HepG2 (cell line): ENCODE data around the gene OARD1. TPM values are rescaled to one million over a fixed set of nuclear protein-coding genes. Genes with fewer than 3 reads are reported as not detected.

Experiments
- BHLHE40 ChIP-seq: IDR thresholded peaks from 2 replicates; pipeline ENCODE4 v1.6.1; 2011; ENCODE audit warnings: low read length, improper control_type of control experiment
- DMTF1 ChIP-seq: sonication (generic); formaldehyde crosslinking; IDR thresholded peaks from 2 replicates; pipeline ENCODE4 v1.4.0; 2020; ENCODE audit warnings: mild to moderate bottlenecking, missing genetic modification reagents
- HNRNPLL ChIP-seq: fragments of 200-400 bp; formaldehyde crosslinking; IDR thresholded peaks from 2 replicates; pipeline ENCODE4 v1.6.1; 2017; ENCODE audit warnings: mild to moderate bottlenecking, low read depth, low read length; ENCODE audit not compliant: poor library complexity, severe bottlenecking
- IKZF5 ChIP-seq: IDR thresholded peaks from 2 replicates; pipeline ENCODE4 v1.6.1; 2018; ENCODE audit warnings: missing genetic modification reagents, mild to moderate bottlenecking, missing compliant biosample characterization
- LCORL ChIP-seq, 2 experiments: fragments of 450-650 bp in 1 of 2; sonication (generic) in 1 of 2; formaldehyde crosslinking in 1 of 2; IDR thresholded peaks; 2 replicates each; pipeline versions ENCODE4 v1.5.0 to v1.6.1; 2017 to 2020; ENCODE audit warnings: antibody characterized with exemption in 1 of 2, missing genetic modification reagents in 1 of 2
- MAFK ChIP-seq, 2 experiments: IDR thresholded peaks in 1 of 2; conservative IDR thresholded peaks in 1 of 2; 2 replicates each; pipeline ENCODE4 v1.6.1; 2011; ENCODE audit warnings: improper control_type of control experiment in 2 of 2, low read length in 2 of 2
- MLX ChIP-seq: IDR thresholded peaks from 2 replicates; pipeline ENCODE4 v1.6.1; 2016
- MYNN ChIP-seq: sonication (generic); formaldehyde crosslinking; IDR thresholded peaks from 2 replicates; pipeline ENCODE4 v1.4.0; 2020; ENCODE audit warnings: mild to moderate bottlenecking, low read depth, missing genetic modification reagents
- NCOA2 ChIP-seq: sonication (generic); formaldehyde crosslinking; IDR thresholded peaks from 2 replicates; pipeline ENCODE4 v1.8.0; 2022; ENCODE audit warnings: inconsistent platforms
- NKX3-1 ChIP-seq: sonication (generic); formaldehyde crosslinking; IDR thresholded peaks from 2 replicates; pipeline ENCODE4 v1.5.0; 2020; ENCODE audit warnings: missing genetic modification reagents
- NR2C2 ChIP-seq: sonication (generic); formaldehyde crosslinking; IDR thresholded peaks from 2 replicates; pipeline ENCODE4 v1.4.0; 2020; ENCODE audit warnings: missing genetic modification reagents, mild to moderate bottlenecking, moderate library complexity, borderline replicate concordance
- NR2F2 ChIP-seq: IDR thresholded peaks from 2 replicates; pipeline ENCODE4 v1.6.1; 2012; ENCODE audit warnings: low read depth, inconsistent platforms, borderline replicate concordance
- SOX6 ChIP-seq, 2 experiments: fragments of 450-650 bp in 1 of 2; sonication (generic) in 1 of 2; formaldehyde crosslinking in 1 of 2; IDR thresholded peaks; 2 replicates each; pipeline versions ENCODE4 v1.4.0 to v1.6.1; 2017 to 2020; ENCODE audit warnings: antibody characterized with exemption in 1 of 2, mild to moderate bottlenecking in 1 of 2, missing genetic modification reagents in 1 of 2
- SP5 ChIP-seq: IDR thresholded peaks from 2 replicates; pipeline ENCODE4 v1.6.1; 2016; ENCODE audit warnings: low read depth, borderline replicate concordance
- SRF ChIP-seq: IDR thresholded peaks from 2 replicates; pipeline ENCODE4 v1.6.1; 2011; ENCODE audit warnings: mild to moderate bottlenecking, low read depth, low read length, moderate library complexity
- TSC22D2 ChIP-seq: sonication (generic); formaldehyde crosslinking; IDR thresholded peaks from 2 replicates; pipeline ENCODE4 v1.5.1; 2020; ENCODE audit warnings: missing genetic modification reagents, mild to moderate bottlenecking, borderline replicate concordance
- ZNF224 ChIP-seq: sonication (generic); formaldehyde crosslinking; IDR thresholded peaks from 2 replicates; pipeline ENCODE4 v1.5.0; 2020; ENCODE audit warnings: mild to moderate bottlenecking, missing genetic modification reagents
- ZNF234 ChIP-seq: sonication (generic); formaldehyde crosslinking; conservative IDR thresholded peaks from 2 replicates; pipeline ENCODE4 v1.5.1; 2020; ENCODE audit warnings: mild to moderate bottlenecking, missing genetic modification reagents
- ZNF761 ChIP-seq: sonication (generic); formaldehyde crosslinking; conservative IDR thresholded peaks from 2 replicates; pipeline ENCODE4 v1.4.0; 2020; ENCODE audit warnings: mild to moderate bottlenecking, missing genetic modification reagents
- ZNF781 ChIP-seq: sonication (generic); formaldehyde crosslinking; IDR thresholded peaks from 2 replicates; pipeline ENCODE4 v1.5.1; 2020; ENCODE audit warnings: borderline replicate concordance, mild to moderate bottlenecking, missing genetic modification reagents; ENCODE audit errors: not compliant biosample characterization
- polyA plus RNA-seq, 8 experiments: library from polyadenylated mRNA; depleted of rRNA in 3 of 8; stranded (reverse) in 7 of 8; unstranded in 1 of 8; fragments of >200 nt; fragmentation: Illumina TruSeq in 4 of 8; extraction: Trizol in 4 of 8; gene quantifications; 2 replicates each; pipeline versions ENCODE4 v1.2.1 to v1.2.3, GENCODE V29; 2011 to 2016; ENCODE audit warnings: low read depth in 4 of 8, missing spikeins in 1 of 8, mixed read lengths in 1 of 8; ENCODE audit not compliant: insufficient read depth in 1 of 8
- total RNA-seq, 5 experiments: library from RNA; depleted of rRNA; stranded (reverse); fragments of >200 nt; fragmentation: Illumina TruSeq; extraction: Trizol; gene quantifications; 2 replicates each; pipeline ENCODE4 v1.2.3, GENCODE V29; 2016; ENCODE audit warnings: low read depth in 1 of 5
- TF ChIP-seq, protein P1 (sequence below): sonication (generic); formaldehyde crosslinking; IDR thresholded peaks from 2 replicates; pipeline ENCODE4 v1.4.0; 2020; ENCODE audit warnings: missing genetic modification reagents
- TF ChIP-seq, protein P2 (sequence below): IDR thresholded peaks from 2 replicates; pipeline ENCODE4 v1.6.1; 2016; ENCODE audit warnings: low read depth, control low read depth

The OARD1 gene
- total and polyA plus RNA-seq, 2 of the 13 experiments (the other 11 are each of a cell fraction or from before 2014, with no cell fraction given) = 18.4 to 49.0 TPM

DNA sequence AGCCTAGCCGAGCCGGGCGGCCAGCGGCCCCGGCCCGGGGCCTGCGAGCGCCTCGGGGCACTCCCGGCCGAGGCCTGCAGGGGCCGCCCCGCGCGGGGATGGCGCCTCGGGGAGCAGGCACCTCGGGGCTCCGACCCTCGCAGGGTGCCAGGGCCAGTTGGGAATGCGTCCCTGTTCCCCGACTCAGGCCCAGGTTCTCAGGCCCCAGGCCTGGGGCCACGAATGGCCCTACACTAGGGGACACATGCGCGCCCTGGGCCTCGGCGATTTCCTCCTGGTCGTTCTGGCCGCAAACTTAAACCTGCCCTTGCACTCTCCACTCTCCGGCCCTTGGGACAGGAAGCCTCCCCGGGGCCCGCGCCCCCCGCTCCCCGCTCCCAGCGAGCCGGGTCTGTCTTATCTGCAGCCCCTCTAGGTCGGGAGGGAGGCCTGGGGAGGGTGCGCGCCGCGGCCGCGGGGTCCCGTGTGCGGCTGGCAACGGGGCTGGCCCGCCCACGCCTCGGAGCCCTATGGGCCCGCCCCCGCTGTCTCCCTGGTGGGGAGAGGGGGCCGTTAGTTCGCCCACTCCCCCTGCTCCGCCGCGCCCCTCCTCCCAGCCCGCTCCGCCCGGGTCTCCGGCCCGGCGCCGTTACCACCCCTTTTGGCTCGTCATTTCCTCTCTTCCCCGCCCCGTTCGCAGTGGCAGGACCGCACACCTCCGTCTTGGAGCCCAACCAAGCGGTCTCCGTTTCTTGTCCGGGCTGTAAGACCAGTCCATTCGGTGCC, 1.2 kb upstream of the OARD1 start (continued):
- TF ChIP-seq, protein P1, sequence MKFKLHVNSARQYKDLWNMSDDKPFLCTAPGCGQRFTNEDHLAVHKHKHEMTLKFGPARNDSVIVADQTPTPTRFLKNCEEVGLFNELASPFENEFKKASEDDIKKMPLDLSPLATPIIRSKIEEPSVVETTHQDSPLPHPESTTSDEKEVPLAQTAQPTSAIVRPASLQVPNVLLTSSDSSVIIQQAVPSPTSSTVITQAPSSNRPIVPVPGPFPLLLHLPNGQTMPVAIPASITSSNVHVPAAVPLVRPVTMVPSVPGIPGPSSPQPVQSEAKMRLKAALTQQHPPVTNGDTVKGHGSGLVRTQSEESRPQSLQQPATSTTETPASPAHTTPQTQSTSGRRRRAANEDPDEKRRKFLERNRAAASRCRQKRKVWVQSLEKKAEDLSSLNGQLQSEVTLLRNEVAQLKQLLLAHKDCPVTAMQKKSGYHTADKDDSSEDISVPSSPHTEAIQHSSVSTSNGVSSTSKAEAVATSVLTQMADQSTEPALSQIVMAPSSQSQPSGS = no peak; the same call in none of the 2 replicates
- 0 out of 2 replicates have a peak, but pooled peaks have one; percentile 74 for TF ChIP-seq MYNN (CRISPR knock-in tag)
- TF ChIP-seq ZNF224 (CRISPR knock-in tag) = no peak
- no peak for TF ChIP-seq MLX (CRISPR knock-in tag)
- TF ChIP-seq BHLHE40 = peak; percentile 28; the same call in 1 of the 2 replicates
- TF ChIP-seq NKX3-1 (CRISPR knock-in tag) = peak; percentile 53
- TF ChIP-seq SRF = no peak
- no peak for TF ChIP-seq DMTF1 (CRISPR knock-in tag)
- TF ChIP-seq NR2C2 (CRISPR knock-in tag) = 0 out of 2 replicates have a peak, but pooled peaks have one; percentile 34
- TF ChIP-seq, protein P2, sequence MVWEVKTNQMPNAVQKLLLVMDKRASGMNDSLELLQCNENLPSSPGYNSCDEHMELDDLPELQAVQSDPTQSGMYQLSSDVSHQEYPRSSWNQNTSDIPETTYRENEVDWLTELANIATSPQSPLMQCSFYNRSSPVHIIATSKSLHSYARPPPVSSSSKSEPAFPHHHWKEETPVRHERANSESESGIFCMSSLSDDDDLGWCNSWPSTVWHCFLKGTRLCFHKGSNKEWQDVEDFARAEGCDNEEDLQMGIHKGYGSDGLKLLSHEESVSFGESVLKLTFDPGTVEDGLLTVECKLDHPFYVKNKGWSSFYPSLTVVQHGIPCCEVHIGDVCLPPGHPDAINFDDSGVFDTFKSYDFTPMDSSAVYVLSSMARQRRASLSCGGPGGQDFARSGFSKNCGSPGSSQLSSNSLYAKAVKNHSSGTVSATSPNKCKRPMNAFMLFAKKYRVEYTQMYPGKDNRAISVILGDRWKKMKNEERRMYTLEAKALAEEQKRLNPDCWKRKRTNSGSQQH = peak; percentile 9
- peak; percentile 47 for TF ChIP-seq ZNF781
- no peak for TF ChIP-seq SOX6 (IDR thresholded peaks at IDR 0.05)
- peak; percentile 36; the same call in 1 of the 2 replicates for TF ChIP-seq SOX6 (CRISPR knock-in tag; IDR thresholded peaks at IDR 0.05)
- peak; percentile 72 for TF ChIP-seq HNRNPLL
- peak; percentile 16; the same call in 1 of the 2 replicates for TF ChIP-seq IKZF5 (CRISPR knock-in tag)
- TF ChIP-seq ZNF761 (CRISPR knock-in tag) = 0 out of 2 replicates have a peak, but pooled peaks have one; percentile 19
- no peak for TF ChIP-seq MAFK (conservative IDR thresholded peaks at IDR 0.05 in 1 of 2, IDR thresholded peaks at IDR 0.05 in 1 of 2; ENCODE audit: low read length in 2 of 2)
- no peak for TF ChIP-seq LCORL (IDR thresholded peaks at IDR 0.05)
- TF ChIP-seq LCORL (CRISPR knock-in tag; IDR thresholded peaks at IDR 0.05) = peak; percentile 85
- TF ChIP-seq ZNF234 (CRISPR knock-in tag) = no peak
- no peak; the same call in 1 of the 2 replicates for TF ChIP-seq NR2F2
- TF ChIP-seq SP5 (CRISPR knock-in tag) = peak; percentile 84
- TF ChIP-seq TSC22D2 (CRISPR knock-in tag) = no peak; the same call in 1 of the 2 replicates
- peak; percentile 40; the same call in 1 of the 2 replicates for TF ChIP-seq NCOA2 (CRISPR knock-in tag)
